Osteocyte (in vitro differentiated cells): ENCODE measurements around the gene CAPS2. TPM values are rescaled to one million over a fixed set of nuclear protein-coding genes. Genes with fewer than 3 reads are reported as not detected.

Experiments used
- DNase-seq: peaks from one replicate; pipeline ENCODE4 v3.0.0; 2021; ENCODE audit warnings: mixed read lengths; ENCODE audit not compliant: unreplicated experiment; ENCODE audit errors: extremely low spot score
- H3K27ac Mint-ChIP-seq: one replicate; pipeline ENCODE4 v1.8.0; 2021; ENCODE audit warnings: mild to moderate bottlenecking, mixed read lengths; ENCODE audit not compliant: unreplicated experiment
- H3K27me3 Mint-ChIP-seq: one replicate; pipeline ENCODE4 v1.8.0; 2021; ENCODE audit warnings: mixed read lengths; ENCODE audit not compliant: unreplicated experiment
- H3K36me3 Mint-ChIP-seq: one replicate; pipeline ENCODE4 v1.8.0; 2021; ENCODE audit warnings: mixed read lengths; ENCODE audit not compliant: unreplicated experiment
- H3K4me1 Mint-ChIP-seq: one replicate; pipeline ENCODE4 v1.8.0; 2021; ENCODE audit warnings: mixed read lengths; ENCODE audit not compliant: unreplicated experiment
- H3K4me3 Mint-ChIP-seq: one replicate; pipeline ENCODE4 v1.8.0; 2021; ENCODE audit warnings: mild to moderate bottlenecking, moderate library complexity, mixed read lengths; ENCODE audit not compliant: unreplicated experiment
- H3K9me3 Mint-ChIP-seq: one replicate; pipeline ENCODE4 v1.8.0; 2021; ENCODE audit warnings: mixed read lengths; ENCODE audit not compliant: unreplicated experiment
- CTCF ChIP-seq: fragments of 200-600 bp; sonication (generic); IDR thresholded peaks from 2 replicates; pipeline ENCODE4 v1.5.0; 2021; ENCODE audit warnings: antibody characterized with exemption, mild to moderate bottlenecking, moderate library complexity
- total RNA-seq: library from RNA; stranded (reverse); gene quantifications from 2 replicates; pipeline ENCODE4 v1.2.1, GENCODE V29; 2021

CAPS2 gene
- total RNA-seq, 1 donor from 2014 or later, result 4.0 TPM

GRCh38 chr12:75345531-75345930 lies 15.4 kb upstream of the CAPS2 start:
- no peaks in the 10 kb centered on the region for H3K9me3 Mint-ChIP-seq
- H3K4me1 Mint-ChIP-seq, result no peaks in the 10 kb centered on the region
- H3K36me3 Mint-ChIP-seq, result peaks cover 2% of the 10 kb centered on the region
- no peak for DNase-seq
- TF ChIP-seq CTCF, result no peak
- no peak overlapping the region for H3K27ac Mint-ChIP-seq
- H3K27me3 Mint-ChIP-seq, result peaks cover 6% of the 10 kb centered on the region
- no peak overlapping the region for H3K4me3 Mint-ChIP-seq

- peaks cover 10% of the 10 kb centered on the region for H3K27me3 Mint-ChIP-seq
- H3K36me3 Mint-ChIP-seq, result peaks cover 3% of the 10 kb centered on the region
- no peak overlapping the region for H3K4me3 Mint-ChIP-seq
- no peak for TF ChIP-seq CTCF
- H3K9me3 Mint-ChIP-seq, result no peaks in the 10 kb centered on the region
- DNase-seq, result no peak
- no peaks in the 10 kb centered on the region for H3K4me1 Mint-ChIP-seq
- H3K27ac Mint-ChIP-seq, result no peak overlapping the region
These were observed 11.7 kb upstream of the CAPS2 start for GRCh38 chr12:75341873-75342272.

DNA sequence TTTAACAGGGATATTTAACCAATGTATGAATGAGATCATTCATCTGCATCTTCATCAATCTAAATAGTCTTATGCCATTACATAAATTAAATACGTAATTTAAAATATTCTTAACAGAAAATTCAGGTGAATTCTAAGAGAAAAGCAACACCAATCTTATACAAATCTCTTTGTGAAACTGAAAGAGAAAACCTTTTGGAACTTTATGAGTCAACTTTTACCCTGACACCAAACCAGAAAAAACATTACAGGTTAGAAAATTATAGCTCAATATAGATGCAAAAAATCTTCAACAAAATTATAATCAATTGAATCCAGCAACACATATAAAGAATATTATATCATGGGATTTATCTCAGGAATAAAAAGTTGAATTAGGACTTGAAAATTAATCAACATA lies 7.8 kb upstream of the CAPS2 start:
- no peaks in the 10 kb centered on the region for H3K9me3 Mint-ChIP-seq
- no peak overlapping the region for H3K27ac Mint-ChIP-seq
- H3K27me3 Mint-ChIP-seq, result peaks cover 16% of the 10 kb centered on the region
- H3K4me3 Mint-ChIP-seq, result no peak overlapping the region
- no peak for DNase-seq
- peaks cover 3% of the 10 kb centered on the region for H3K36me3 Mint-ChIP-seq
- TF ChIP-seq CTCF, result no peak
- peaks cover 6% of the 10 kb centered on the region for H3K4me1 Mint-ChIP-seq

GRCh38 chr12:75334384-75335030 lies 4.4 kb upstream of the CAPS2 start, which contains the start of gene GLIPR1L1:
Gene GLIPR1L1, plus strand, starts transcription at chr12:75334670. Its CDS starts 59 bp downstream, at chr12:75334729.
- peaks cover 11% of the 10 kb centered on the region for H3K4me1 Mint-ChIP-seq
- no peaks in the 10 kb centered on the region for H3K36me3 Mint-ChIP-seq
- DNase-seq, result peak; percentile 94
- H3K27me3 Mint-ChIP-seq, result peaks cover 16% of the 10 kb centered on the region
- peak within 1 kb of the TSS; percentile 28 for H3K27ac Mint-ChIP-seq
- peak within 1 kb of the TSS; percentile 79 for H3K4me3 Mint-ChIP-seq
- peak; percentile 93 for TF ChIP-seq CTCF
- no peaks in the 10 kb centered on the region for H3K9me3 Mint-ChIP-seq

GRCh38 chr12:75327642-75328041 lies 2.5 kb downstream of the CAPS2 start:
- Mint-ChIP-seq H3K27ac (no peak overlapping the region), H3K9me3 (no peaks in the 10 kb centered on the region), H3K4me1 (peaks cover 7% of the 10 kb centered on the region), H3K4me3 (no peak overlapping the region), H3K36me3 (no peaks in the 10 kb centered on the region), H3K27me3 (no peaks in the 10 kb centered on the region)
- no peak for TF ChIP-seq CTCF
- no peak for DNase-seq
